Keratinocyte (primary cell): Measurements from ENCODE around the gene FIGNL1.

Experiments
- CTCF ChIP-seq, 3 experiments: IDR thresholded peaks in 1 of 3; conservative IDR thresholded peaks in 1 of 3; optimal IDR thresholded peaks in 1 of 3; 2 replicates in 2 of 3; 3 replicates in 1 of 3; pipeline versions ENCODE3 to v1.5.1; 2011; ENCODE audit warnings: low read length in 3 of 3, mild to moderate bottlenecking in 3 of 3, moderate library complexity in 2 of 3, control low read depth in 1 of 3, inconsistent platforms in 1 of 3; ENCODE audit not compliant: insufficient read depth in 2 of 3; ENCODE audit errors: extremely low read depth in 1 of 3
- EZH2 ChIP-seq: IDR thresholded peaks from one replicate; pipeline ENCODE4 v1.6.1; 2012; ENCODE audit warnings: inconsistent platforms, mild to moderate bottlenecking, low read length, moderate library complexity

- no peak for TF ChIP-seq CTCF (optimal IDR thresholded peaks at IDR 0.05 in 1 of 3, IDR thresholded peaks at IDR 0.05 in 1 of 3, conservative IDR thresholded peaks at IDR 0.05 in 1 of 3; ENCODE audit: extremely low read depth in 1 of 3, insufficient read depth in 2 of 3, low read length in 3 of 3)
- no peak for TF ChIP-seq EZH2
These were observed 47.8 kb upstream of the FIGNL1 start for GRCh38 chr7:50497968-50498367.
